Measurements from ENCODE around the gene ADRB2. TPM values are rescaled to one million over a fixed set of nuclear protein-coding genes. Genes with fewer than 3 reads are reported as not detected.

ADRB2 gene
- total RNA-seq, 1 experiment from 2014 or later = 0.25 TPM

DNA sequence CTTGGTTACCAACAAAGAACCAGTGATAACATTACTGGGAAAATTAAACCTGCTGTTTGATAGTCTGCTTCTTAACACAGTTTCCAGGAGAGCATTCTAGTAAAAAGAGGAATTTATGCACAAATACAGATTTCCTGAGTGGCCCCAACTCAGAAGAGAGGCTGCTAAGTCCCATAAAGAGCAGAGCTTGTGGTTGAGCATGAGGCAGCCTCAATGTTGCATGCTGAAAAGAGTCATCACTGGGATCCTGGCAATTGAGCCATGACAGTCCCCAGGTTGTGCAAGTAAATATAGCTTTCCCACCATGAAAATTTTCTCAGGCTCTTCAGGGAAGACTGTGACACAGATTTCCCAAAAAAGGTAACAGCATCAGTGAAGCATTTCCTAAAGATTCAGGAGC lies 47.5 kb upstream of the ADRB2 start:
- H3K27ac ChIP-seq (ENCODE audit: low read depth, low read length) = no peak overlapping the region
- no peaks in the 10 kb centered on the region for H3K9me3 ChIP-seq (ENCODE audit: control insufficient read depth in 1 of 2, insufficient read depth in 1 of 2, low read depth in 1 of 2, low read length in 2 of 2)
- BruUV-seq (replicated peaks) = no TSS peak
- no peaks in the 10 kb centered on the region for H3K36me3 ChIP-seq (ENCODE audit: control insufficient read depth in 1 of 2, insufficient read depth in 2 of 2, low read length in 2 of 2)
- ChIA-PET POLR2A (no interaction called here), RAD21 (ENCODE audit: low non-redundant PET in 1 of 2, low total read pairs in 2 of 2, uncharacterized antibody in 2 of 2, unreplicated experiment in 2 of 2) (no interaction called here), CTCF (no interaction called here)
- H3K9ac ChIP-seq (ENCODE audit: low read length) = no peak overlapping the region
- no peak overlapping the region for H3K4me3 ChIP-seq (replicated peaks in 1 of 2; ENCODE audit: low read depth in 1 of 2, low read length in 2 of 2)
- no peaks in the 10 kb centered on the region for H3K79me2 ChIP-seq (ENCODE audit: insufficient read depth, low read length)
- no peak for DNase-seq (ENCODE audit: low read depth, low spot score)
- TF ChIP-seq, protein P1, sequence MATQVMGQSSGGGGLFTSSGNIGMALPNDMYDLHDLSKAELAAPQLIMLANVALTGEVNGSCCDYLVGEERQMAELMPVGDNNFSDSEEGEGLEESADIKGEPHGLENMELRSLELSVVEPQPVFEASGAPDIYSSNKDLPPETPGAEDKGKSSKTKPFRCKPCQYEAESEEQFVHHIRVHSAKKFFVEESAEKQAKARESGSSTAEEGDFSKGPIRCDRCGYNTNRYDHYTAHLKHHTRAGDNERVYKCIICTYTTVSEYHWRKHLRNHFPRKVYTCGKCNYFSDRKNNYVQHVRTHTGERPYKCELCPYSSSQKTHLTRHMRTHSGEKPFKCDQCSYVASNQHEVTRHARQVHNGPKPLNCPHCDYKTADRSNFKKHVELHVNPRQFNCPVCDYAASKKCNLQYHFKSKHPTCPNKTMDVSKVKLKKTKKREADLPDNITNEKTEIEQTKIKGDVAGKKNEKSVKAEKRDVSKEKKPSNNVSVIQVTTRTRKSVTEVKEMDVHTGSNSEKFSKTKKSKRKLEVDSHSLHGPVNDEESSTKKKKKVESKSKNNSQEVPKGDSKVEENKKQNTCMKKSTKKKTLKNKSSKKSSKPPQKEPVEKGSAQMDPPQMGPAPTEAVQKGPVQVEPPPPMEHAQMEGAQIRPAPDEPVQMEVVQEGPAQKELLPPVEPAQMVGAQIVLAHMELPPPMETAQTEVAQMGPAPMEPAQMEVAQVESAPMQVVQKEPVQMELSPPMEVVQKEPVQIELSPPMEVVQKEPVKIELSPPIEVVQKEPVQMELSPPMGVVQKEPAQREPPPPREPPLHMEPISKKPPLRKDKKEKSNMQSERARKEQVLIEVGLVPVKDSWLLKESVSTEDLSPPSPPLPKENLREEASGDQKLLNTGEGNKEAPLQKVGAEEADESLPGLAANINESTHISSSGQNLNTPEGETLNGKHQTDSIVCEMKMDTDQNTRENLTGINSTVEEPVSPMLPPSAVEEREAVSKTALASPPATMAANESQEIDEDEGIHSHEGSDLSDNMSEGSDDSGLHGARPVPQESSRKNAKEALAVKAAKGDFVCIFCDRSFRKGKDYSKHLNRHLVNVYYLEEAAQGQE (IDR thresholded peaks at IDR 0.05; ENCODE audit: low read depth) = no peak
- TF ChIP-seq FOSL1 (IDR thresholded peaks at IDR 0.05; ENCODE audit: low read depth) = no peak
- no peak for ATAC-seq
- H2AFZ ChIP-seq (ENCODE audit: low read depth, low read length, poor library complexity, severe bottlenecking) = no peak overlapping the region
- intact Hi-C loops (cut with micrococcal nuclease) = no loop called here
- H3K4me1 ChIP-seq (ENCODE audit: control insufficient read depth in 1 of 2, insufficient read depth in 2 of 2, low read length in 2 of 2) = peaks cover 5 to 21% of the 10 kb centered on the region in 2 experiments; a peak in 2 of 4 replicates
- H3K4me2 ChIP-seq (ENCODE audit: low read length) = no peak overlapping the region
- H4K20me1 ChIP-seq (ENCODE audit: insufficient read depth) = no peaks in the 10 kb centered on the region
- no peaks in the 10 kb centered on the region for H3K9me2 ChIP-seq (ENCODE audit: insufficient read depth)
- H3K27me3 ChIP-seq (ENCODE audit: insufficient read depth, low read length) = no peaks in the 10 kb centered on the region

DNA sequence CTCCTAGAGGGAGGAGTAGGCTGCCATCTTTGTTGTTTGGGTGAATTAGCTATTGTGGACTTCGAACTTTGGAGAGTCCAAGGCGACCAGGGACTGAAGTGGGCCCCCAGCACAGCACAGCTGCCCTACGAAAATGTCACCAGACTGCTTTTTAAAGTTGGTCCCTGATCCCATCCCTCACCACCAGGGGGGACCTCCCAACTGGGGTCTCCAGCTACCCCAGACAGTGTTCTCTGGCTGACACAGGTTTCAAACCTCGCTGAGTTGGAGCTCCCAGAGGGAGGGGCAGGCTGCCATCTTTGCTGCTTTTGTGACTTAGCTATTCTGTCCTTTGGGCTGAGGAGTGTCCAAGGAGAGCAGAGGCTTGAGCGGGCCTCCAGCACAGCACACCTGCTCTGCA lies 45.7 kb upstream of the ADRB2 start:
- ChIA-PET POLR2A (no interaction called here), CTCF (no interaction called here), RAD21 (ENCODE audit: low non-redundant PET in 1 of 2, low total read pairs in 2 of 2, uncharacterized antibody in 2 of 2, unreplicated experiment in 2 of 2) (no interaction called here)
- no peak overlapping the region for H3K4me3 ChIP-seq (replicated peaks in 1 of 2; ENCODE audit: low read depth in 1 of 2, low read length in 2 of 2)
- H3K9me2 ChIP-seq (ENCODE audit: insufficient read depth) = no peaks in the 10 kb centered on the region
- DNase-seq (ENCODE audit: low read depth, low spot score) (no peak), ATAC-seq (no peak)
- intact Hi-C loops (cut with micrococcal nuclease) = no loop called here
- no peaks in the 10 kb centered on the region for H4K20me1 ChIP-seq (ENCODE audit: insufficient read depth)
- no peaks in the 10 kb centered on the region for H3K9me3 ChIP-seq (ENCODE audit: control insufficient read depth in 1 of 2, insufficient read depth in 1 of 2, low read depth in 1 of 2, low read length in 2 of 2)
- no TSS peak for BruUV-seq (replicated peaks)
- no peaks in the 10 kb centered on the region for H3K79me2 ChIP-seq (ENCODE audit: insufficient read depth, low read length)
- peaks cover 5 to 21% of the 10 kb centered on the region in 2 experiments; a peak in 2 of 4 replicates for H3K4me1 ChIP-seq (ENCODE audit: control insufficient read depth in 1 of 2, insufficient read depth in 2 of 2, low read length in 2 of 2)
- H3K27me3 ChIP-seq (ENCODE audit: insufficient read depth, low read length) = no peaks in the 10 kb centered on the region
- H3K27ac ChIP-seq (ENCODE audit: low read depth, low read length) = no peak overlapping the region
- H3K4me2 ChIP-seq (ENCODE audit: low read length) = no peak overlapping the region
- no peak overlapping the region for H3K9ac ChIP-seq (ENCODE audit: low read length)
- H2AFZ ChIP-seq (ENCODE audit: low read depth, low read length, poor library complexity, severe bottlenecking) = no peak overlapping the region
- no peaks in the 10 kb centered on the region for H3K36me3 ChIP-seq (ENCODE audit: control insufficient read depth in 1 of 2, insufficient read depth in 2 of 2, low read length in 2 of 2)
- TF ChIP-seq CBX3 (IDR thresholded peaks at IDR 0.05; ENCODE audit: low read depth) (no peak), YY1 (IDR thresholded peaks at IDR 0.05; ENCODE audit: extremely low read depth, insufficient replicate concordance, low read depth, low read length) (no peak)
- TF ChIP-seq, protein P2, sequence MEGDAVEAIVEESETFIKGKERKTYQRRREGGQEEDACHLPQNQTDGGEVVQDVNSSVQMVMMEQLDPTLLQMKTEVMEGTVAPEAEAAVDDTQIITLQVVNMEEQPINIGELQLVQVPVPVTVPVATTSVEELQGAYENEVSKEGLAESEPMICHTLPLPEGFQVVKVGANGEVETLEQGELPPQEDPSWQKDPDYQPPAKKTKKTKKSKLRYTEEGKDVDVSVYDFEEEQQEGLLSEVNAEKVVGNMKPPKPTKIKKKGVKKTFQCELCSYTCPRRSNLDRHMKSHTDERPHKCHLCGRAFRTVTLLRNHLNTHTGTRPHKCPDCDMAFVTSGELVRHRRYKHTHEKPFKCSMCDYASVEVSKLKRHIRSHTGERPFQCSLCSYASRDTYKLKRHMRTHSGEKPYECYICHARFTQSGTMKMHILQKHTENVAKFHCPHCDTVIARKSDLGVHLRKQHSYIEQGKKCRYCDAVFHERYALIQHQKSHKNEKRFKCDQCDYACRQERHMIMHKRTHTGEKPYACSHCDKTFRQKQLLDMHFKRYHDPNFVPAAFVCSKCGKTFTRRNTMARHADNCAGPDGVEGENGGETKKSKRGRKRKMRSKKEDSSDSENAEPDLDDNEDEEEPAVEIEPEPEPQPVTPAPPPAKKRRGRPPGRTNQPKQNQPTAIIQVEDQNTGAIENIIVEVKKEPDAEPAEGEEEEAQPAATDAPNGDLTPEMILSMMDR (IDR thresholded peaks at IDR 0.05 in 2 of 3, conservative IDR thresholded peaks at IDR 0.05 in 1 of 3; ENCODE audit: borderline replicate concordance in 1 of 3, insufficient read depth in 1 of 3, low read depth in 2 of 3, low read length in 2 of 3) = 0 out of 6 replicates have a peak, but pooled peaks of 1 of the 3 experiments have one; percentile 15

Data from HCT116 (cell line).